Left lung (tissue), 14 donors: ENCODE measurements around the gene RPF1. TPM values are rescaled to one million over a fixed set of nuclear protein-coding genes. Genes with fewer than 3 reads are reported as not detected.

Experiments
- ATAC-seq: fragments of 200-7000 bp; cut with Tn5 transposase; one replicate; pipeline ENCODE4 v1.9.1; 2020; ENCODE audit warnings: moderate library complexity
- DNase-seq, 4 donors: peaks; one replicate each; pipeline ENCODE4 v3.0.0-alpha.2; 2013 to 2020
- H3K27ac ChIP-seq, 2 donors: fragments of 200-600 bp; sonication (generic) in 1 of 2; one replicate each; pipeline versions ENCODE4 v1.5.0 to v1.8.0; 2020 to 2021
- H3K27me3 ChIP-seq, 2 donors: fragments of 200-600 bp; sonication (generic) in 1 of 2; one replicate each; pipeline versions ENCODE4 v1.5.0 to v1.8.0; 2020 to 2021
- H3K36me3 ChIP-seq, 2 donors: fragments of 200-600 bp; sonication (generic) in 1 of 2; one replicate each; pipeline versions ENCODE4 v1.5.0 to v1.8.0; 2020 to 2021
- H3K4me1 ChIP-seq, 2 donors: fragments of 200-600 bp; one replicate each; pipeline ENCODE4 v1.8.0; 2021
- H3K4me3 ChIP-seq, 2 donors: fragments of 200-600 bp; sonication (generic) in 1 of 2; one replicate each; pipeline versions ENCODE4 v1.5.0 to v1.8.0; 2020 to 2021; ENCODE audit warnings: mild to moderate bottlenecking in 1 of 2
- H3K9me3 ChIP-seq, 2 donors: fragments of 200-600 bp; sonication (generic) in 1 of 2; one replicate each; pipeline versions ENCODE4 v1.5.0 to v1.8.0; 2020 to 2021
- intact Hi-C, 2 donors: fragments of 100-400 bp; cut with DNase I; formaldehyde crosslinking; loops; one replicate each; pipeline versions ENCODE4 v1.11.2 to v1.14.2; 2022
- long read RNA-seq, 12 donors: library from polyadenylated mRNA in 2 of 12; unstranded in 2 of 12; transcript quantifications; one replicate each; pipeline ENCODE4 v2.0.0 and lab custom pipeline, GENCODE V29; 2019 to 2026
- polyA plus RNA-seq, 6 donors: library from polyadenylated mRNA; unstranded; fragments of 120-200 nt; gene quantifications; one replicate each; pipeline ENCODE4 v1.2.1, GENCODE V29; 2013; ENCODE audit not compliant: insufficient read length in 6 of 6
- total RNA-seq, 2 donors: library from RNA; stranded (reverse); fragmentation: NEBNext Ultra II Directional; extraction: Animal tissue kit (Norgen Biotek cat#: 25700); gene quantifications; one replicate each; pipeline ENCODE4 v1.2.1, GENCODE V29; 2021
- TF ChIP-seq, protein P1 (sequence below), 2 donors: fragments of 200-600 bp; sonication (generic) in 1 of 2; IDR thresholded peaks; one replicate each; pipeline versions ENCODE4 v1.5.0 to v1.8.0; 2021; ENCODE audit warnings: antibody characterized with exemption in 2 of 2
- donor health status: DM: no; HTN: yes; CAD: no.
- donor health status: DM: no; HTN: no; CAD: no.

Gene RPF1, protein sequence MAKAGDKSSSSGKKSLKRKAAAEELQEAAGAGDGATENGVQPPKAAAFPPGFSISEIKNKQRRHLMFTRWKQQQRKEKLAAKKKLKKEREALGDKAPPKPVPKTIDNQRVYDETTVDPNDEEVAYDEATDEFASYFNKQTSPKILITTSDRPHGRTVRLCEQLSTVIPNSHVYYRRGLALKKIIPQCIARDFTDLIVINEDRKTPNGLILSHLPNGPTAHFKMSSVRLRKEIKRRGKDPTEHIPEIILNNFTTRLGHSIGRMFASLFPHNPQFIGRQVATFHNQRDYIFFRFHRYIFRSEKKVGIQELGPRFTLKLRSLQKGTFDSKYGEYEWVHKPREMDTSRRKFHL
- 10 to 100 TPM; 20.6 to 28.8 TPM for total RNA-seq
- polyA plus RNA-seq, result 10 to 100 TPM; 34.2 to 41.1 (median 39.5) TPM
- long read RNA-seq, donor 1, transcript RPF1-201 (9 exons, 1,385 nt), result major isoform, 16 of 29 reads
- long read RNA-seq, donor 1, partial matches to known transcripts, result 11 of 29 reads
- long read RNA-seq, donor 1, other reads (novel, unspliced or antisense), result 0 of 29 reads
- long read RNA-seq, donor 2, transcript RPF1-201 (9 exons, 1,385 nt), result major isoform, 27 of 44 reads
- long read RNA-seq, donor 2, partial matches to known transcripts, result 15 of 44 reads
- long read RNA-seq, donor 2, other reads (novel, unspliced or antisense), result 0 of 44 reads
- long read RNA-seq, donor 3, transcript RPF1-201 (9 exons, 1,385 nt), result major isoform, 14 of 14 reads
- long read RNA-seq, donor 3, partial matches to known transcripts, result 0 of 14 reads
- long read RNA-seq, donor 3, other reads (novel, unspliced or antisense), result 0 of 14 reads
- long read RNA-seq, donor 4, transcript RPF1-201 (9 exons, 1,385 nt), result major isoform, 14 of 16 reads
- long read RNA-seq, donor 4, partial matches to known transcripts, result 2 of 16 reads
- long read RNA-seq, donor 4, other reads (novel, unspliced or antisense), result 0 of 16 reads
- long read RNA-seq, donor 5, transcript RPF1-201 (9 exons, 1,385 nt), result major isoform, 23 of 28 reads
- long read RNA-seq, donor 5, partial matches to known transcripts, result 5 of 28 reads
- long read RNA-seq, donor 5, other reads (novel, unspliced or antisense), result 0 of 28 reads
- long read RNA-seq, donor 6, transcript RPF1-201 (9 exons, 1,385 nt), result major isoform, 23 of 38 reads
- long read RNA-seq, donor 6, partial matches to known transcripts, result 15 of 38 reads
- long read RNA-seq, donor 6, other reads (novel, unspliced or antisense), result 0 of 38 reads
- long read RNA-seq, donor 7, transcript RPF1-201 (9 exons, 1,385 nt), result major isoform, 17 of 17 reads
- long read RNA-seq, donor 7, partial matches to known transcripts, result 0 of 17 reads
- long read RNA-seq, donor 7, other reads (novel, unspliced or antisense), result 0 of 17 reads
- long read RNA-seq, donor 8, transcript RPF1-201 (9 exons, 1,385 nt), result major isoform, 13 of 13 reads
- long read RNA-seq, donor 8, partial matches to known transcripts, result 0 of 13 reads
- long read RNA-seq, donor 8, other reads (novel, unspliced or antisense), result 0 of 13 reads
- long read RNA-seq, donor 9, result 0 reads
- long read RNA-seq, donor 10, transcript RPF1-201 (9 exons, 1,385 nt), result major isoform, 10 of 10 reads
- long read RNA-seq, donor 10, partial matches to known transcripts, result 0 of 10 reads
- long read RNA-seq, donor 10, other reads (novel, unspliced or antisense), result 0 of 10 reads
- long read RNA-seq, donor 11, transcript RPF1-201 (9 exons, 1,385 nt), result major isoform, 9 of 20 reads
- long read RNA-seq, donor 11, partial matches to known transcripts, result 11 of 20 reads
- long read RNA-seq, donor 11, other reads (novel, unspliced or antisense), result 0 of 20 reads
- long read RNA-seq, donor 12, transcript RPF1-201 (9 exons, 1,385 nt), result major isoform, 17 of 23 reads
- long read RNA-seq, donor 12, partial matches to known transcripts, result 6 of 23 reads
- long read RNA-seq, donor 12, other reads (novel, unspliced or antisense), result 0 of 23 reads

DNA sequence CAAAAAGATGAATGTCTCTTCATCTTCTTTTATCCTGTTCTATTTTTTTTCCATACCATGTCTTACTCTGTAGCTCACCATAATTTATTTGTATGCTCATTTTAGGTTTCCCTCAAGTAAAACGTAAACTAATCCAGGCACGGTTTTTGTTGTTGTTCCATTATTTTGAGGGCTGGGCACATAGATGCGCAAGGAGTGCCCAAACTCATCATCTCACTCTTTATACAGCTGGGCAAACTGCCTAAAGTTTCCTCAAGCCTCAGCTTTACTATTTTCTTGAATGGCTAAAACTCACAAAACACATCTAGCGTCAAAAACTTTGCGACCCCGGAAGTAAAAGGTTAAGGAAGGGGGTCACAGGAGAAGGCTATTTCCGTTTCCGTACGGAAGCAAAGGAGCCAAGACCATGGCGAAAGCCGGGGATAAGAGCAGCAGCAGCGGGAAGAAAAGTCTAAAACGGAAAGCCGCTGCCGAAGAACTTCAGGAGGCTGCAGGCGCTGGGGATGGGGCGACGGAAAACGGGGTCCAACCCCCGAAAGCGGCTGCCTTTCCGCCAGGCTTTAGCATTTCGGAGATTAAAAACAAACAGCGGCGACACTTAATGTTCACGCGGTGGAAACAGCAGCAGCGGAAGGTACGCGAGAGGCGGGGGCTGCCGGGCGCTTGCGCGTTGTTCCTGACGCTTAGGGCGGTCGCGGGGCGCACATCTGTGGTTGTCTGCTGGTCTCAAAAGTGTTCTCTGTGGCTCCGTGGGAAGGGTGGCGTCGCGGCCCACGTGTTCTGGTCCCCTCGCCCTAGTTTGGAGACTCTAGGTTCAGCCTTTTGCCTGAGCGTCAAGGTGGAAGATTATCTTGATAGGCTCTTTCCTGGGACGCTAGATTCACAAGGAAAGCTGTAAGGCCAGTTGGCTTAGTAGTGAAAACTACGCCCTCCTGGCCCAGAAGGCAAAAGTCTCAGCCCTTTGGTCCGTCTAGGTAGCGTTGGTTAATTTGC lies at the start of gene RPF1:
RPF1 (plus strand) TSS at position 391 of the 993 bp plus-strand sequence; CDS start at position 407, 16 bp downstream.
- ATAC-seq, result peak; percentile 96
- intact Hi-C loops, result no loop called here

DNA sequence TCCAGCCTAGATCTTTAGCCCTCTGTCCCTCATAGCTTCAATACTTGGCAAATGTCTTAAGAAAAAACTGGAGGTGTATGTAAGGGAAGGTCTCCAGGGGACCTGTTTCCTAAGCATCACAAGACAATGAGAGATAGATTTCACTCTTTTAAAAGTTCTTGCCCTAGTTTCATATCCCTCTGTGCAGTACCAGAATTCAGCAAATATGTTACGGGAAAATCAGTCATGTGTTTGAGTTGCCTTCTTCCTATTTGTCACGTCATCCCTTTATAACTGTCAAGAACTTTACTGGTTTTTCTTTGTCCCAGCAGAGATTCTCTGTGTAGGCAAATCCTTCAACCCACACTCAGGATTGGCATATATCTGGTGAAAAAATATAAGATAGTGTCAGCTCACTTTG lies 48.5 kb upstream of the RPF1 start:
- Histone ChIP-seq H3K27me3 (no peaks in the 10 kb centered on the region), H3K4me1 (peaks cover 0 to 25% of the 10 kb centered on the region in 2 donors), H3K27ac (no peak overlapping the region), H3K9me3 (peaks cover 0 to 4% of the 10 kb centered on the region in 2 donors), H3K36me3 (no peaks in the 10 kb centered on the region), H3K4me3 (no peak overlapping the region)
- DNase-seq (no peak), ATAC-seq (no peak)
- TF ChIP-seq, protein P1, sequence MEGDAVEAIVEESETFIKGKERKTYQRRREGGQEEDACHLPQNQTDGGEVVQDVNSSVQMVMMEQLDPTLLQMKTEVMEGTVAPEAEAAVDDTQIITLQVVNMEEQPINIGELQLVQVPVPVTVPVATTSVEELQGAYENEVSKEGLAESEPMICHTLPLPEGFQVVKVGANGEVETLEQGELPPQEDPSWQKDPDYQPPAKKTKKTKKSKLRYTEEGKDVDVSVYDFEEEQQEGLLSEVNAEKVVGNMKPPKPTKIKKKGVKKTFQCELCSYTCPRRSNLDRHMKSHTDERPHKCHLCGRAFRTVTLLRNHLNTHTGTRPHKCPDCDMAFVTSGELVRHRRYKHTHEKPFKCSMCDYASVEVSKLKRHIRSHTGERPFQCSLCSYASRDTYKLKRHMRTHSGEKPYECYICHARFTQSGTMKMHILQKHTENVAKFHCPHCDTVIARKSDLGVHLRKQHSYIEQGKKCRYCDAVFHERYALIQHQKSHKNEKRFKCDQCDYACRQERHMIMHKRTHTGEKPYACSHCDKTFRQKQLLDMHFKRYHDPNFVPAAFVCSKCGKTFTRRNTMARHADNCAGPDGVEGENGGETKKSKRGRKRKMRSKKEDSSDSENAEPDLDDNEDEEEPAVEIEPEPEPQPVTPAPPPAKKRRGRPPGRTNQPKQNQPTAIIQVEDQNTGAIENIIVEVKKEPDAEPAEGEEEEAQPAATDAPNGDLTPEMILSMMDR (IDR thresholded peaks at IDR 0.05), result no peak
- intact Hi-C loops, result loop anchor here in 1 of 2 donors (10.0 kb wide), 1 partner anchor 344 kb away; no protein-coding TSS in a partner anchor

More for the DNA sequence above, at the start of gene RPF1:
- TF ChIP-seq, protein P1 (IDR thresholded peaks at IDR 0.05), result no peak
- Histone ChIP-seq H3K9me3 (peaks cover 0 to 4% of the 10 kb centered on the region in 2 donors), H3K4me3 (peak within 1 kb of the TSS; percentile 64 to 70), H3K36me3 (peaks cover 0 to 13% of the 10 kb centered on the region in 2 donors), H3K27ac (peak within 1 kb of the TSS; percentile 80 to 93), H3K4me1 (peaks cover 0 to 29% of the 10 kb centered on the region in 2 donors), H3K27me3 (peaks cover 17 to 31% of the 10 kb centered on the region in 2 donors)
- peak; percentile 75 to 92 (median 78) for DNase-seq

DNA sequence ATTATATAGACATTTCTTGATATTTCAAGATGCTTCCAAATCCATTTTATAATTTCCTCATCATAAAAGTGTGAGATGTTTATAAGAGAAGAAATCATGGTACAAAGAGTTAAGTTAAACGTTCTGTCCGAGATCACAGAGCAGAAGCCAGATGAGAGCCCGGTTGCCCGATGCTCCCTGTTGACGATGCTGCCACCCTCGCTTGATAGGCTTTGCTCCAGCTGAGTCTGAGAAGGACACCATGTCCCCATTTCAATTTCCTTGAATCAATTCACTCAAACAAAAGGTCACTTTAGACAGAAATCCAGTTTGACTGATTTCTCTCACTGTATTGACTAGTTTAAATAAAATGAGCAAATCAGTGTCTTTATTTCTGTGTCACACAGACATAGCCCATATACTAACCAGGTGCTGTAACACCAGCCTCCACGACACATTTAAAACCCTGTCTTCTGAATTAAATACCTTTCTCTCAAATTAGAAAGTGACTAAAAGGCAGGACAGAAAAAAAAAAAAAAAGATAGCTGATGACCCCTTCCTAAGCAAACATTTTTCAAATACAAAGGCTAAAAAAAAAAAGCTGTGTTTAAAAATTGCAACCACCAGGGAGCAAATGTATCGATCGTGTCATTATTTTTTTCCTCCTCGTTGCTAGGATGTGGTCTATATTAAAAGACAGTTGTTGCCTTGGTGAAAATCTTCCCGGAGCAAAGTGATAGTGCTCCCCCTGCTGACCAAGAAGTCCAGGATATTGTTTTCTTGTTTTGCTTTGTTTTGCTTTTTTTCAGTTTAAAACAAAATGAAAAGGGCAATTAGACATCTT lies 45.6 kb upstream of the RPF1 start:
- no peak overlapping the region for H3K27ac ChIP-seq
- intact Hi-C loops, result loop anchor here in 1 of 2 donors (10.0 kb wide), 1 partner anchor 341 kb away; no protein-coding TSS in a partner anchor

More for the DNA sequence above, 45.6 kb upstream of the RPF1 start:
- no peaks in the 10 kb centered on the region for H3K36me3 ChIP-seq
- TF ChIP-seq, protein P1 (IDR thresholded peaks at IDR 0.05), result peak; percentile 49 to 77
- no peak overlapping the region for H3K4me3 ChIP-seq
- no peaks in the 10 kb centered on the region for H3K27me3 ChIP-seq
- DNase-seq (peak in 2 of 4 donors; percentile 63 to 78), ATAC-seq (peak; percentile 92)
- H3K4me1 ChIP-seq, result peaks cover 0 to 29% of the 10 kb centered on the region in 2 donors
- H3K9me3 ChIP-seq, result peaks cover 0 to 4% of the 10 kb centered on the region in 2 donors
